ENCODE results near the gene RAB23. TPM values are rescaled to one million over a fixed set of nuclear protein-coding genes. Genes with fewer than 3 reads are reported as not detected.
A peak's percentile ranks its signal among the peaks of the same experiment; 100 is the strongest.

RAB23 gene
- 18.8 TPM for total RNA-seq

DNA sequence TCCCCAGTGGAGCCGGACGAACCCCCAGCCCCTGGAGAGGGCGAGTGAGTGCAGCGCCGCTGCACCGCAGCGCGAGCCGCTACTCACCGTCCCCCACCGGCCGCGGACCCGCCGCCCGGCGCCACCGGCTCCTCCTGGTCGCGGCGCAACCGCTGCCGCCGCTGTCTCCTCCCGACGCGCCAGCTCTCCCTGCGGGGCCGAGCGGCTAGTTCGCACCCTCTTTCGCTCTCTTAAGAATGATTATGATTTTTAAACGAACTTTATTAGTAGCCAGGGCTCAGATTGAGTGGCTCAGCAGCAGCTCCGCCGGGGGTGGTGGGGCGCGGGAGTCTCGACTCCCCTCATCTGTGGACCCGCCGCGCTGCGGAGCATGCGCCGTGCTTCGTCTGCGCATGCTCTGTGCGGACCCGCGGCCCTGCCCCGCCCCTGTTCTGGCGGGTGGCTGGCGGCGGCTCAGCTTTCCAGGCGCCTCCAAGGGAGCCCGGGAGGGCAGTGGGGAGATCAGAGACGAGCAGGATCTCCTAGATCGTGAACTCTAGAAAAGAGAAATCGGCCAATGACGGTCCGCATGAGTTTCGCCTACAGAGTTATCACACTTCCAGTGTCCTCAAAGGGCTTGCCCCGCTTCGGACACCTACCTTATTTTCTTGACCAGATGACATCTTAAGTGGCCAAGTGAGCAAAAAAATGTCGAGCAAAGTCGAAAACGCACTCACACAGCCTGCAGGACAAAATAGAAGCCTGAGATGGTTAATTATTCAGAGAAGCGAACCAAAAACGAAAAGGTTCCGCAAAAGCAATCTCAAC, at the start of gene RAB23:
TSS of gene RAB23 (minus strand) at position 372 of the 807 bp plus-strand sequence. CDS start 11,927 bp downstream, outside the sequence.
- H3K4me1 ChIP-seq (ENCODE audit: control insufficient read depth in 3 of 3, insufficient read depth in 3 of 3, low read length in 3 of 3): peaks cover 2 to 13% (median 10%) of the 10 kb centered on the region in 3 donors
- no peaks in the 10 kb centered on the region for H3K27me3 ChIP-seq (ENCODE audit: control insufficient read depth in 3 of 3, insufficient read depth in 3 of 3, low read length in 3 of 3)
- H3K9ac ChIP-seq (ENCODE audit: low read depth in 1 of 3, low read length in 3 of 3): peak within 1 kb of the TSS; percentile 82 to 87 (median 85)
- H3K9me3 ChIP-seq (ENCODE audit: control insufficient read depth in 3 of 3, low read length in 3 of 3): no peaks in the 10 kb centered on the region
- H3K36me3 ChIP-seq (ENCODE audit: control insufficient read depth in 3 of 3, insufficient read depth in 3 of 3, low read length in 3 of 3): no peaks in the 10 kb centered on the region
- H3K4me3 ChIP-seq (ENCODE audit: low read length in 3 of 3): peak within 1 kb of the TSS; percentile 88 to 94 (median 88)
- H3K27ac ChIP-seq (ENCODE audit: low read depth, low read length): peak within 1 kb of the TSS; percentile 61

DNA sequence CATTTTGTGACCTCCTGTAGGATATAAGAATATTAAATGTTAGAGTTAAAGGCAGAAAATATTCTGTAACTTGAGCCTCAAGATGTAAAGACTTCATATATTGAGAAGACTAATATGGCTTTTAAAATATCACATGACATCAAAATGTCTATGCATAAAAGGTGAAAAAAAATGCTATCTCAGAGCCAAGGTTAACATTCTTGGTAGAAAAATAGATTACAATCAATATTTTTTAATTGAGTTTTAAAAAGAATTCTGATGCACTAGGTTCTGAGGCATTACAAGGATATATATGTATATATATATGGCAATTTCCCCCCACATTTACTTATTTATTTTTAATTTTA, 46.2 kb upstream of the RAB23 start:
- H3K4me1 ChIP-seq (ENCODE audit: control insufficient read depth in 3 of 3, insufficient read depth in 3 of 3, low read length in 3 of 3): no peaks in the 10 kb centered on the region
- no peaks in the 10 kb centered on the region for H3K27me3 ChIP-seq (ENCODE audit: control insufficient read depth in 3 of 3, insufficient read depth in 3 of 3, low read length in 3 of 3)
- no peak overlapping the region for H3K4me3 ChIP-seq (ENCODE audit: low read length in 3 of 3)
- no peaks in the 10 kb centered on the region for H3K36me3 ChIP-seq (ENCODE audit: control insufficient read depth in 3 of 3, insufficient read depth in 3 of 3, low read length in 3 of 3)
- no peak overlapping the region for H3K9ac ChIP-seq (ENCODE audit: low read depth in 1 of 3, low read length in 3 of 3)
- no peaks in the 10 kb centered on the region for H3K9me3 ChIP-seq (ENCODE audit: control insufficient read depth in 3 of 3, low read length in 3 of 3)
- H3K27ac ChIP-seq (ENCODE audit: low read depth, low read length): no peak overlapping the region

DNA sequence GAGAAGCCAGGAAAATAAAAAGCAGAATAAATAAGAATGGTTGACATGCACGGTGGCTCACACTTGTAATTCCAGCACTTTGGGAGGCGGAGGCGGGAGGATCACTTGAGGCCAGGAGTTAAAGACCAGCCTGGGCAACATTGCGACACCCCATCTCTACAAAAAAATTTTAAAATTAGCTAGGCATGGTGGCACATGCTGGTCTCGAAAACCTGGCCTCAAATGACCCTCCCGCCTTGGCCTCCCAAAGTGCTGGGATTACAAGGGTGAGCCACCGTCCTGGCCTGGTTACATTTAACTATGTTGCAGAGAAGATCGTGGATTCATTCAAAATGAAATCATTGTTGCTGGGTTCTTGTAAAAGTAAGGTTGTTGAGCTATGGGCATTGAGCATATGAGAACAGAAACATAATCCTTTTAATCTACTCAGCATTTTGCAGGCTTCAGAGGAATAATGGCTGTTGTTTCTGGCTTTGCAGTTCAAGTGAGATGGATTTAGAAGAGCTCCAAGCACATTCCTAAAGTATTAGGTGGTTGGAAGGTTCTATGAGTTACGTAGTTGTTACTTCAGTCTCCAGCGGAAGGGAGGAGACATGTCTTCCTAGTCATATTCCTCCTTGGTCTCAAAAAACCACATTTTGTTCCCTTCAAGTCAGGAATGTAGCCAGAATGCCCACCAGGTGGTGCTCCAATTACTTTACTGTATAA, 45.6 kb upstream of the RAB23 start:
- H3K9ac ChIP-seq (ENCODE audit: low read depth in 1 of 3, low read length in 3 of 3): no peak overlapping the region
- no peak overlapping the region for H3K27ac ChIP-seq (ENCODE audit: low read depth, low read length)
- no peaks in the 10 kb centered on the region for H3K9me3 ChIP-seq (ENCODE audit: control insufficient read depth in 3 of 3, low read length in 3 of 3)
- no peaks in the 10 kb centered on the region for H3K27me3 ChIP-seq (ENCODE audit: control insufficient read depth in 3 of 3, insufficient read depth in 3 of 3, low read length in 3 of 3)
- H3K36me3 ChIP-seq (ENCODE audit: control insufficient read depth in 3 of 3, insufficient read depth in 3 of 3, low read length in 3 of 3): no peaks in the 10 kb centered on the region
- H3K4me1 ChIP-seq (ENCODE audit: control insufficient read depth in 3 of 3, insufficient read depth in 3 of 3, low read length in 3 of 3): peaks cover under 1 to 3% (median 1%) of the 10 kb centered on the region in 3 donors
- H3K4me3 ChIP-seq (ENCODE audit: low read length in 3 of 3): no peak overlapping the region

DNA sequence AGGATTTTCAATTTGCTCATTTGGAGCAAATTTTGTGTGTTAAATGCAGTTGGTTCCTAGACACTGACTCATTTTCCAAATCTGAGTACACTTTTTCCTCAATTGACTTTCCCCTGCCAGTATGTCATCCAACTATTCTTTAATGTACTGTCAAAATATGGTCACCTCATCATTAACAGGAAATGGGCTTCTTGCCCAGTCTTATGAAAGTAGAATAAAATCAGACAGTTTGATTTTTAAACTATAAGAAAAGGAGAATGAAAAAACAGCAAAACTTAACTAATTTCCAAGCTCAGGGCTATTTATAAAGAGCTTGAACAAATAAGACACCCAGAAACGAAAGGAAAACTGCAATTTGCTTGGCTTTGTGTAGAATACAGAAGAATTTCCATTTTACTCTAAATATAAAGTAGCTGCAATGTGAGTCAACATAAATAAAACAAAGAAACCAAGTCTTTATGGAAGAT, 43.7 kb upstream of the RAB23 start:
- Histone ChIP-seq H3K27me3 (ENCODE audit: control insufficient read depth in 3 of 3, insufficient read depth in 3 of 3, low read length in 3 of 3) (no peaks in the 10 kb centered on the region), H3K27ac (ENCODE audit: low read depth, low read length) (peak overlapping the region; percentile 47), H3K4me3 (ENCODE audit: low read length in 3 of 3) (no peak overlapping the region), H3K4me1 (ENCODE audit: control insufficient read depth in 3 of 3, insufficient read depth in 3 of 3, low read length in 3 of 3) (peaks cover 6 to 15% (median 8%) of the 10 kb centered on the region in 3 donors), H3K36me3 (ENCODE audit: control insufficient read depth in 3 of 3, insufficient read depth in 3 of 3, low read length in 3 of 3) (no peaks in the 10 kb centered on the region), H3K9ac (ENCODE audit: low read depth in 1 of 3, low read length in 3 of 3) (no peak overlapping the region), H3K9me3 (ENCODE audit: control insufficient read depth in 3 of 3, low read length in 3 of 3) (no peaks in the 10 kb centered on the region)

DNA sequence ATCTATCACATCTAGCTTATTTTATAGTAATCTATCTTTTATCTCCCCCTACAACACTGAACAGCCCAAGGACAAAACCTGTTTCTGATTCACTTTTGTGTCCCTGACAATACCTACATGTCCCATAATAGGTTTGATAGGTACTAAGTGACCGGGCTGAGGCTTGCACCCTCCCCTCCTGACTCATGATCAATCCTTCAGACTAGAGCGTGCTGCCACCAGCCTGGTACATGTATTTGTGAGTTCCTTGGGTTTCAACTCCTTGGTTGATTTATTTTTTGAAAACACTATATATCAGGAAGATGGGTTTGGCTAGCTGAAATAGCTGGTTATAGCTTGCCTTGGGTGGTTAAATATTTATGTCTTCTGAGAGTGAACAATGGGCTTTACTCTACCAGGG, 41.6 kb upstream of the RAB23 start:
- Histone ChIP-seq H3K9ac (ENCODE audit: low read depth in 1 of 3, low read length in 3 of 3) (no peak overlapping the region), H3K27ac (ENCODE audit: low read depth, low read length) (peak overlapping the region; percentile 59), H3K4me1 (ENCODE audit: control insufficient read depth in 3 of 3, insufficient read depth in 3 of 3, low read length in 3 of 3) (peaks cover 6 to 15% (median 8%) of the 10 kb centered on the region in 3 donors), H3K36me3 (ENCODE audit: control insufficient read depth in 3 of 3, insufficient read depth in 3 of 3, low read length in 3 of 3) (no peaks in the 10 kb centered on the region), H3K27me3 (ENCODE audit: control insufficient read depth in 3 of 3, insufficient read depth in 3 of 3, low read length in 3 of 3) (no peaks in the 10 kb centered on the region), H3K9me3 (ENCODE audit: control insufficient read depth in 3 of 3, low read length in 3 of 3) (no peaks in the 10 kb centered on the region), H3K4me3 (ENCODE audit: low read length in 3 of 3) (no peak overlapping the region)

DNA sequence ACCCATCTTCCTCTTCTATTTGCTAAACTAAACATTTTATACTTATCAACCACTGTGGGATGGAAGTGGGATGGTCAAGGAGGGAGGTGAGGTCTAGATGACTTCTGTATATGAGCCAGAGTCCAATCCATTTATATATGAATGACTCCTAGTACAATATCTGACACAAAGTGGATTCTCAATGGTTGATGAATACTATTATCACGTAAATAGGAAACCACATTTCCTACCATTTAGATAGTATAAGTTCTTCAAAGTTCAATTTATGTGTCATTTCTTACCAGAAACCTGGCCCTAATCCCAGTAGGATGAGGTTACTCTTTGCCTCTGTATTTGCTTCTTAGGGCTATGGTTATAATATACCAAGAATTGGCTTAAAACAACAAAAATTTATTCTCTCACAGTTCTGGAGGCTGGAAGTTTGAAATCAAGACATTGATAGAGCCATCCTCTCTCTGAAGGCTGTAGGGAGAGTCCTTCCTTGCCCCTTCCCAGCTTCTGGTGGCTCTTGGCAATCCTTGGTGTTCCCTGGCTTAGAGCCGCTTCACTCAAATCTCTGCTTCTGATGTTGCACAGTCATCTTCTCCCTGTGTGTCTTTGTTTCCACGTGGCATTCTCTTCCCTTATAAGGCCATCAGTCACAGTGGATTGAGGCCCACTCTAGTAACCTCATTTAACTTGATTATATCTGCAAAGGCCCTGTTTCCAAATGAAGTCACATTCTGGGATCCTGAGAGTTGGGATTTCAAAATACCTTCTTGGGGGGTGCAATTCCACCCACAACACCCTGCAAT, 41.0 kb upstream of the RAB23 start:
- H3K9me3 ChIP-seq (ENCODE audit: control insufficient read depth in 3 of 3, low read length in 3 of 3): no peaks in the 10 kb centered on the region
- peaks cover 6 to 15% (median 8%) of the 10 kb centered on the region in 3 donors for H3K4me1 ChIP-seq (ENCODE audit: control insufficient read depth in 3 of 3, insufficient read depth in 3 of 3, low read length in 3 of 3)
- H3K9ac ChIP-seq (ENCODE audit: low read depth in 1 of 3, low read length in 3 of 3): no peak overlapping the region
- no peak overlapping the region for H3K4me3 ChIP-seq (ENCODE audit: low read length in 3 of 3)
- peak overlapping the region; percentile 59 for H3K27ac ChIP-seq (ENCODE audit: low read depth, low read length)
- no peaks in the 10 kb centered on the region for H3K36me3 ChIP-seq (ENCODE audit: control insufficient read depth in 3 of 3, insufficient read depth in 3 of 3, low read length in 3 of 3)
- H3K27me3 ChIP-seq (ENCODE audit: control insufficient read depth in 3 of 3, insufficient read depth in 3 of 3, low read length in 3 of 3): no peaks in the 10 kb centered on the region

DNA sequence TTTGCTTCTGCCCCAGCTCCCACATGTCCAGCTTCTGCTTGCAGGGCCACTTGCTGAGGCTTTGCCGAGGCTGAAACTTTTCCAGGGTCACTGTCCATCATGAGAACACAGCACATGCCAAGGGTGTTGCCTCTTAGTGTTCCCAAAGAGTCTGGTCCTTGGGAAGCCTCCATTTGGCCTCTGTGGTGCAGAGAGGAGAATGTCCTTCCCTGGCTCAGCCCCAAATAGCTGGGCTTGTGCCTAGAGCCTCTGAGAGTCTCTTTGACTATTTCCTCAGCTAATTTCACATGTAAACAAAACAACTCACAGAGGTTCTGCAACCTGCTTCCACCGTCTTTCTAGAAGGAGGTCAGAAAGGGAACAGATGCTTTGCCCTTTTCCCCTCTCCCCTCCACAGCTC, 40.4 kb upstream of the RAB23 start:
- H3K4me1 ChIP-seq (ENCODE audit: control insufficient read depth in 3 of 3, insufficient read depth in 3 of 3, low read length in 3 of 3): peaks cover 6 to 15% (median 8%) of the 10 kb centered on the region in 3 donors
- peak overlapping the region; percentile 59 for H3K27ac ChIP-seq (ENCODE audit: low read depth, low read length)
- H3K9me3 ChIP-seq (ENCODE audit: control insufficient read depth in 3 of 3, low read length in 3 of 3): no peaks in the 10 kb centered on the region
- H3K4me3 ChIP-seq (ENCODE audit: low read length in 3 of 3): no peak overlapping the region
- no peaks in the 10 kb centered on the region for H3K27me3 ChIP-seq (ENCODE audit: control insufficient read depth in 3 of 3, insufficient read depth in 3 of 3, low read length in 3 of 3)
- H3K9ac ChIP-seq (ENCODE audit: low read depth in 1 of 3, low read length in 3 of 3): no peak overlapping the region
- no peaks in the 10 kb centered on the region for H3K36me3 ChIP-seq (ENCODE audit: control insufficient read depth in 3 of 3, insufficient read depth in 3 of 3, low read length in 3 of 3)

DNA sequence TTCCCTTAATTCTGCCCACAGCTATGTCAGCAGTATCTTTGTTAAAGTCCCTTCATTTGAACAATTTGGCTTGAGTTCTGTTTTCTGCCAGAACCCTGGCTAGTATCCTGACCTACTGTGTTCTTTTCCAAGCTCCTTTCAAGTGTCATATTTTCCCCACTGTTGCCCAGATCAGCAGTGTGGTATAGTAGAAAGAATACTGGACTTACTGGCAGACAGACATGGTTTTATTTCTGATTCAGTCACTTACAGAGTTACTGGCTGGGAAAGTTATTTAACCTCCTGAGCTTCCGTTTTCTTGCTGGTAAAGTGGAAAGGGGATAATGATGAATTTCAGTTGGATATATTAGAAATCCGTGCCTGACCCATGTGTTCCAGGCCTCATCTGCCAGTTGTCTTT, 39.8 kb upstream of the RAB23 start:
- Histone ChIP-seq H3K4me1 (ENCODE audit: control insufficient read depth in 3 of 3, insufficient read depth in 3 of 3, low read length in 3 of 3) (peaks cover 6 to 15% (median 8%) of the 10 kb centered on the region in 3 donors), H3K36me3 (ENCODE audit: control insufficient read depth in 3 of 3, insufficient read depth in 3 of 3, low read length in 3 of 3) (no peaks in the 10 kb centered on the region), H3K9me3 (ENCODE audit: control insufficient read depth in 3 of 3, low read length in 3 of 3) (no peaks in the 10 kb centered on the region), H3K9ac (ENCODE audit: low read depth in 1 of 3, low read length in 3 of 3) (peak overlapping the region in 1 of 3 donors; percentile 3), H3K27me3 (ENCODE audit: control insufficient read depth in 3 of 3, insufficient read depth in 3 of 3, low read length in 3 of 3) (no peaks in the 10 kb centered on the region), H3K27ac (ENCODE audit: low read depth, low read length) (peak overlapping the region; percentile 59), H3K4me3 (ENCODE audit: low read length in 3 of 3) (no peak overlapping the region)

DNA sequence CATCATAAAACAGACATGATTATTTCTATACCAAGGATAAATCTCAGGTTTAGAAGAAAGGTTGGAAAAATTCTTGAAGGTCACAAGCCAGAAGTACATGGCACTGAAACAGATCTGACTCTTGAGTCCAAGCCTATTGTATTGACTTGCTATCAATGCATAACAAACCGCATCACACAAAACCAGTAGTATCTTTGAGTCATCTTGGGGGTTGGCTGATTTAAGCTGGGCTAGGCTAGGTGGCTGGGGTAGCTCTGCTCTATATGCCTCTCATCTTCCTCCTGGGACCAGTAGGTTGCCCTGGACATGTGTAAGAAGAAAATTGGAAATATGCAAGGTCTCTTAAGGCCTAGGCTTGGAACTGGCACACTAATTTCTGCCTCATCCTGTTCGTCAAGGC, 37.0 kb upstream of the RAB23 start:
- Histone ChIP-seq H3K36me3 (ENCODE audit: control insufficient read depth in 3 of 3, insufficient read depth in 3 of 3, low read length in 3 of 3) (no peaks in the 10 kb centered on the region), H3K4me1 (ENCODE audit: control insufficient read depth in 3 of 3, insufficient read depth in 3 of 3, low read length in 3 of 3) (peaks cover 6 to 15% (median 8%) of the 10 kb centered on the region in 3 donors), H3K9me3 (ENCODE audit: control insufficient read depth in 3 of 3, low read length in 3 of 3) (no peaks in the 10 kb centered on the region), H3K9ac (ENCODE audit: low read depth in 1 of 3, low read length in 3 of 3) (no peak overlapping the region), H3K4me3 (ENCODE audit: low read length in 3 of 3) (no peak overlapping the region), H3K27ac (ENCODE audit: low read depth, low read length) (peak overlapping the region; percentile 42), H3K27me3 (ENCODE audit: control insufficient read depth in 3 of 3, insufficient read depth in 3 of 3, low read length in 3 of 3) (no peaks in the 10 kb centered on the region)
